HG03521 (cell line): Measurements from ENCODE around the gene INPP5D.
"Not testable (repeated sequence)": the region's sequence is repeated elsewhere in the genome, so short reads cannot be mapped to it uniquely, and the experiment has no call there.

ENCODE experiments used
- ATAC-seq: cut with Tn5 transposase; IDR thresholded peaks from one replicate; pipeline ENCODE4 v1.9.1; 2021; ENCODE audit warnings: mild to moderate bottlenecking, moderate library complexity; ENCODE audit not compliant: unreplicated experiment

The INPP5D gene

DNA sequence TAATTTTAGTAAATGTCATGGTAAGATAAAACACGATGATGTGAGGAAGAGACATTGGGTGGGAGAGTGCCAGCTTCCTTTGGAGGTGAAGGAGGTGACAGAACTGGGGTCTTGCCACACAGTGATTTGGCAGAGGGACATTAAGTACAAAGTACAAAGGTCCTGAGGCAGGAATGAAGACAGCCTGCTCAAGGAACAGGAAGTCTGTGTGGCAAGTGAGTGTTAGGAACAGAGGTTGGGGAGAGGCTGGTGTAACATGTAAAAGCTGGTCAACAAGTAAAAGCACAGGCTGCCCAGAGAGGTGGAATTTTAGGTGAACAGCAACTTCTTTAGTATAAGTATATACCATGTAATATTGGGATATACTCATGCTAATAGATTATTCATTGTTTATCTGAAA lies 73.1 kb downstream of the INPP5D start:
- ATAC-seq = no peak

DNA sequence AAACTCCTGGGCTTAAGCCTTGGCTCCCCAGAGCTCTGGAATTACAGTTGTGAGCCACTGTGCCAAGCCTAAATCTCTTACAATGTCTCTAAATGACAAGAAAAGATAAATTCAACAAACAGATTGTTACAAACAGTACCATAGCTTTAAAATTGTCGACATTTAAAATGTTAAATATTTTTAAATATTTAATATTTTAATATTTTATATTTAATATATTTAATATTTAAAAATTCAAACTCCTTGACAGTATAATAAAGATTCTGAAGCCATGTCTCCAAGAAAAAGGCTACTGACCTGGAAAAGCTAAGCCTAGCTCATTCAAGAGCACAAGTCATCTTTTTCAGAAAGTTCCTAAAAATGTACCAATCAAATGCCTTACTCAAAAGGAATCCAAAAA lies 75.3 kb downstream of the INPP5D start:
- ATAC-seq = no peak

DNA sequence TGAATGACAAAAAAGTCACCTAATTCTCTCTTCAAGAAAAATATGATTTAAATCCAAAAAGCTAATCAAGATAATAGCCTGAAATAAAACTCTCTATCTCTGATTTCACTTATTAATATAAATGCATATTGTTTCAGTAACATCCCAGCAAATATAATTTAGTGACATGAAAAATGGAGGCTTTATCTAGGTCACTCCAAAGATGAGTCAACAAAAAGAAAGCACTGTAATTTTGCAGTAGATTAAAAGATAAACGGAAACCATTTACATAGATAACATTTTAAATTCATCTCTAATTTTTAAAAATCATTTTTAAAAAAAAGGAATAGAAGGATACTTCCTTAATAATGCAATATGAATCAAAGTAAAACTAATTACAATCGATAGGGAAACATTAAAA lies 76.9 kb downstream of the INPP5D start:
- ATAC-seq = no peak

DNA sequence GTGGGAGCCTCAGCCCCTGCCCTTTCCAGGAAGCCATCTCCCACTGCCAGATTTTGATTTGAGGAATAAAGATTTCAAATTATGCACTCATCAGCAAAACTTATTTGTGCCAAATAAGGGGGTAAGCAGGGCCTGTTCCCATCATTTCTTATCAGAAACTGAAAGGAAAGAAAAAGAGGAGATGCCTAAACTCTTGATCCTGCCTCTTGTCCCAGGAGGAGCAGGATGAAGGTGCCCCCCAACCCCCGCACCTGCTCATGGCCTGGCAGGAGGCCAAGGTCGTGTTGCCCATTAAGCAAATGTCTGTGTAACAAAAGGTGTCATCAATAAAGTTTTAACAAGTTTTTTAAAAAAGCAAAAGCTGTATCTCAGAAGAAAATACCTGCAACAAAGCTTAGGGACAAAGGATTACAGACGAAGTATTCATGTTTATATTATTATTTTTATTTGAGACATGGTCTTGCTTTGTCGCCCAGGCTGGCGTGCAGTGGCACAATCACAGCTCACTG lies 80.0 kb downstream of the INPP5D start:
- ATAC-seq = no peak

GRCh38 chr2:233140978-233141377 lies 80.8 kb downstream of the INPP5D start:
- no peak for ATAC-seq

GRCh38 chr2:233141901-233142300 lies 81.8 kb downstream of the INPP5D start:
- no peak for ATAC-seq

DNA sequence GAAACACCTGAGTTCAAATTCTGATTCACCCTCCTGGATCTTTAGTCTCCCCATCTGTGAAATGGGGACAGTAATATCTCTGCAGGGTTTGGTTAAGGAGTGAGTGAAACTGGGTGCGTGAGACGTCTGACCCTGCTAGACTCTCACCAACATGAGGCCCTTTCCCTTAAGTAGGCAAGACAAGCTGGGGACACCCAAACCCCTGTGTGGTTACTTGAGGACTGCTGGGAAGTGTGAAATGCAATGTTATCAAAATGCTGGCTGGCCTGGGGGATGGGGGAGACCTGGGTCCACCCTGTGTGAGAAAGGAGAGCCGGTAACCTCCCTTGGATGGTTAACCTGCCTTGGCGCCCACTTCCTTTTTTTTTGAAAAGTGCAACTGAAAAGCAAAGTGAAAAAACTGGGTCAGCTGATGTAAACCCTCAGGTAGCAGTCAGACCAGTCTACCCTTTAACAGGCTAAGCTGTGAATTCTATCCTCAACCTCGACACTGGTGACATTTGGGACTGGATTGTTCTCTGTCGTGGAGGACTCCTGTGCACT lies 82.3 kb downstream of the INPP5D start:
- peak; percentile 78 for ATAC-seq

DNA sequence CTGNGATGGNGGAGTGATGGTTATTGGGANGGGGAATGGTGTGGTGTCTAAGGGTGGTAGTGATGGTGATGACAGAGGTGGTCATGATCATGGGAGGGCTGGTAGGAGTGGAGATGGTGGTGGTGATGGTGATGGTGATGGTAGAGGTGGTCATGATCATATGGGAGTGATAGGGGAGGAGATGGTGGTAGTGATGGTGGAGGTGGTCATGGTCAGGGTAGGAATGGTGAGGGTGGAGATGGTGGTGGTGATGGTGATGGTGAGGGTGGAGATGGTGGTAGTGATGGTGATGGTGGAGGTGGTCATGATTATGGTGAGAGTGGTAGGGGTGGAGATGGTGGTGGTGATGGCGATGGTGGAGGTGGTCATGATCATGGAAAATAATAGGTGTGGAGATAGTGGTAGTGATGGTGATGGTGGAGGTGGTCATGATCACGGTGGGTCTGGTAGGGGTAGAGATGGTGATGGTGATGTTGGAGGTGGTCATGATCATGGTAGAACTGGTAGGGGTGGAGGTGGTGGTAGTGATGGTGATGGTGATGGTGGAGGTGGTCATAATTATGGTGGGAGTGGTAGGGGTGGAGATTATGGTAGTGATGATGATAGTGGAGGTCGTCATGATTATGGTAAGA lies 83.7 kb downstream of the INPP5D start:
- no peak for ATAC-seq

GRCh38 chr2:233145726-233146125 lies 85.6 kb downstream of the INPP5D start:
- no peak for ATAC-seq

DNA sequence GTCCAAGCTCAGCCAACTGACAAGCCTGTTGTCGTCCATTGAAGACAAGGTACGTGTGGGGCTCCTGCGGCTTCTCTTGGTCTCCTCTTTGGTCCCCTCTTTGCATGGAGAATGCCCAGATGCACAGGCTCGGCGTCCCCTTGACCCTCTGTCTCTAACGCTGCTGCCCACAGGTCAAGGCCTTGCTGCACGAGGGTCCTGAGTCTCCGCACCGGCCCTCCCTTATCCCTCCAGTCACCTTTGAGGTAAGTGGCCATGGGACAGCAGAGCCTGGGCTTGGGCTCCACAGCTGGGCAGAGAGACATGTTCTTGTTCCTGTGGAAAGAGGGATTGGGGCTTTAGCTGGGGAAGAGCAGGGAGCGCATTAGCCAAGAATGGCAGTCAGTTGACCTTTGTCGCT lies 86.1 kb downstream of the INPP5D start:
- ATAC-seq = no peak

- ATAC-seq = no peak
These were observed 87.1 kb downstream of the INPP5D start for GRCh38 chr2:233147136-233147828.

- ATAC-seq = no peak
These were observed 87.7 kb downstream of the INPP5D start for GRCh38 chr2:233147829-233148167.

DNA sequence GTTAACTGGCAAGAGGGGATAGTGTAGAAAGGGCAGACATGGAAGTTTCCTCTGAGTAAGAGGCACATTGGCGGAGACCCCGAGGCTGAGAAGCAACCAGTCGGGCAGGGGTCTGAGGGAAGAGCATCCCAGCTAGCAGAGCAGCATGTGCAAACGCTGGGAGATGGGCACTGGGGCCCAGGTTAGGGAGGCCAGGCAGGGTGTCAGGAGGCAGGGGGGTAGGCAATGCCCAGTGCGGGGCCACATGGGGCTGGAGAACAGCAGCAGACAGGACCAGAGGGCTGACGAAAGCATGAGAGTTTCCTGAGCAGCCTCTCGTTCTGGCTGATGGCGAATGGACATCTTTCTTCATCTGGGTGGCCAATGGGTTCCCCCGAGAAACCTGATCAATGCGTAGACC lies 88.2 kb downstream of the INPP5D start:
- ATAC-seq = no peak

DNA sequence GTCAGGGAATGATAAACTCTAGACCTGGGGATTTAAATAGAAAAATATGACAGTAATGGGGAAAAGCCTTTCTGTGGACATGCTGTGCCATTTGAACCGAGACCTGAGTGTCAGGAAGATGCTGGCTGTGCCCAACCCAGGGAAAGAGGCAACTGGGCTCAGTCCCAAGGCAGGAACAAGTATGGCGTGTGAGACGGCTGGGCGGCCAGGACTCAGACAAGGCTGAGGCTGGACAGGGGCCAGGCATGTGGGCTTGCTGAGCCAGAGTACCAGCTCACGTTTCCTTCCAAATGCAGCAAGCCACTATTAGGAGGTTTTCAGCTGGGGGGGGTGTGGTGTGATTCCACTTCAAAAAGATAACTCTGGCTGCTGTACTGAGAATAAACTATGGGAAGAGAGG lies 92.4 kb downstream of the INPP5D start:
- no peak for ATAC-seq

DNA sequence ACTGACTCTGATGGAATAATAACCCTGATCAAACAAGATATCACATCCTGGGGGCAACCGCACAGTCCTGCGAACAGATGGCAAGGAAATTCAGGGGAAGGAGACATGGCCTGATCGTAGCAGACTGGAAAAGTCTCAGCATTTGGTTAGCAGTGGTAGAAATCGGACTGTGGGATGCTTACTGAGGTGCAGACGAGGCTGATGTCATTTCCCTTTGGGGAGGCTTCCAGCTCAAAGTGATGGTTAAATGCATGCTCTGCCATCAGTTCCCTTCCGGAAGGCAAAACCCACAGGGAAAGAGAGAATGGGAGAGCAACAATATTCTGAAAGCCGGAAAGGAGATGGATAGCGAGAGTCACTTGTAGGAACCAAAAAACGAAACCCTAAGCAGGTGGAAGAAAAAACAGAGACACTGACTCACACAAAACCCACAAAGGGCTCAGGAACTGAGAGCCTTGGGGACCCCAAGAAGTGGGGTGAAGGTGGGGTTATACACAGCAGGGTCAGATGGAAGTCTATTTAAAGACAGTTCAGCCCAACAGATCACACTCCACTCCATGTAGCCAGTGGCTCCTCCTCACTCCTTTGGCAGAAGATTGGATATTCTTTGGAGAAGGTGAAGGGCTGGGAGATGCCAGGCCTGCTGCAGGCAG lies 93.1 kb downstream of the INPP5D start:
- no peak for ATAC-seq

DNA sequence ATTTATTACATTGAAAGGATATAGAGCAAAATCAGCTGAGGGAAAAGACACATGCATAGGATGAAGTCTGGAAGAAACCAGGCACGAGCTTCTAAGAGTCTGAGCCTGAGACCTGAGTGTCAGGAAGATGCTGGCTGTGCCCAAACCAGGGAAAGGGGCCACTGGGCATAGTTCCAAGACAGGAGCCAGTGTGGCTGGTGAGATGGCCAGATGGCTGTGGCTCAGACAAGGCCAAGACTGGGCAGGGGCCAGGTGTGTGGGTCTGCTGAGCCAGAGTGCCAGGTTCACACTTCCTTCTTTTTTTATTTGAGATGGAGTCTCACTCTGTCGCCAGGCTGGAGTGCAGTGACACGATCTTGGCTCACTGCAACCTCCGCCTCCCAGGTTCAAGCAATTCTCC lies 95.9 kb downstream of the INPP5D start:
- ATAC-seq = no peak

DNA sequence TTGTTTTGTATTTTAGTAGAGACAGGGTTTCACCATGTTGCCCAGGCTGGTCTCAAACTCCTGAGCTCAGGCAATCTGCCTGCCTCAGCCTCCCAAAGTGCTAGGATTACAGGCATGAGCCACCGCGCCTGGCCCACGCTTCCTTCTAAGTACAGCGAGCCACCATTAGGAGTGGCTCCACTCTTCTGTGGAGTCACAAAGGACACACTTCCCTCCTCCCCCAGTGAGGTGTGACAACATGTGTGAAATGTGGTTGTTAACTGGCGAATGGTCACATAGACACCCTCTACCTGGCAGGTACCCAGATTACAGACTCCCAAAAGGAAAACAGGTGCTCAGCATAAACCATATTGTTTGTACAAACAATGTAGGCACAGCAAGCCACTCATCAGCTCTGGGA lies 96.3 kb downstream of the INPP5D start:
- ATAC-seq = not testable (repeated sequence)

- ATAC-seq = no peak
These were observed 101.6 kb downstream of the INPP5D start for GRCh38 chr2:233161730-233162129.

- ATAC-seq = no peak
These were observed 102.6 kb downstream of the INPP5D start for GRCh38 chr2:233162770-233163169.

DNA sequence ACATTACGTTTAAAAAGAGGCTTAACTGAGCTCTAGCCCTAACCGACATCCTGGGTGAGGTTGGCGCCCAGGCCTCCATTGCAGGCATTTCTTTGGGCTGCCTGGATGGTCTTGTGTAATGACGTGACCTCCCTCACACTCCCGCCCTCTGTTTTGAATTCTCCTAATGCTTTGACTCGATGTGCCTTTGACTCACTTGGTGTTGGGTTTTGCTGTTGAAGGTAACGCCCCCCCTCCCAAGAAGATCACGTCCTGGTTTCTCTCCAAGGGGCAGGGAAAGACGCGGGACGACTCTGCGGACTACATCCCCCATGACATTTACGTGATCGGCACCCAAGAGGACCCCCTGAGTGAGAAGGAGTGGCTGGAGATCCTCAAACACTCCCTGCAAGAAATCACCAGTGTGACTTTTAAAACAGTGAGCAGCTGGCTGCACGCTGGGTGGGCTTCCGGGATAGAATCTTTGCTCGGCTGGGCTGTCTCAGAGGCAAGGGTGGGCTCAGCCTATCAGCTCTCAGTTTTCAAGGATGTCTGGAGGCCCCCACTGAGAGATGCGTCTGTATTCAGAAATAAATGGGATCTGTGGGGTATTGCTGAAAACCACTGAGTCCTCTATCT lies 103.5 kb downstream of the INPP5D start:
- ATAC-seq = no peak

- no peak for ATAC-seq
These were observed 104.0 kb downstream of the INPP5D start for GRCh38 chr2:233164128-233164635.
